HCT116 (cell line): Measurements from ENCODE around the gene MYPN. TPM values are rescaled to one million over a fixed set of nuclear protein-coding genes. Genes with fewer than 3 reads are reported as not detected.

ENCODE experiments used
- ATAC-seq: fragments of 200-7000 bp; cut with Tn5 transposase; 2 replicates; pipeline ENCODE4 v1.9.1; 2020; ENCODE audit warnings: mild to moderate bottlenecking, moderate library complexity
- BruUV-seq: library from RNA; stranded (reverse); fragments of 400-500 nt; replicated peaks from 2 replicates; lab custom pipeline; 2021; lab: Mats Ljungman, UMichigan
- CTCF ChIA-PET: fragments of 300-600 bp; sonication (Branson Sonifier 250); formaldehyde crosslinking; loops from one replicate; lab custom pipeline; 2021; ENCODE audit warnings: antibody characterized with exemption; lab: Charles Lee
- POLR2A ChIA-PET: fragments of 300-600, 350-600 bp; sonication (Branson Sonifier 250); formaldehyde crosslinking; loops from one replicate; lab custom pipeline; 2021; ENCODE audit warnings: antibody characterized with exemption; lab: Charles Lee
- RAD21 ChIA-PET, 2 experiments: fragments of 300-600 bp; sonication (Branson Sonifier 250); formaldehyde crosslinking; loops; one replicate each; lab custom pipeline; 2023; ENCODE audit warnings: low total read pairs in 2 of 2; ENCODE audit not compliant: uncharacterized antibody in 2 of 2, unreplicated experiment in 2 of 2, low non-redundant PET in 1 of 2; lab: Charles Lee
- DNase-seq: peaks from one replicate; pipeline ENCODE4 v3.0.0-alpha.2; 2010; ENCODE audit warnings: low read depth, low spot score
- H2AFZ ChIP-seq: fragments of 200-600 bp; shearing (Covaris generic), sonication (generic); 2 replicates; pipeline ENCODE4 v1.6.1; 2017; ENCODE audit warnings: low read depth, mixed run types, mixed read lengths, antibody characterized with exemption, low read length; ENCODE audit not compliant: poor library complexity, severe bottlenecking
- H3K27ac ChIP-seq: 2 replicates; pipeline ENCODE4 v1.5.1; 2012; ENCODE audit warnings: low read depth, low read length
- H3K27me3 ChIP-seq: fragments of 200-600 bp; sonication (generic); 2 replicates; pipeline ENCODE4 v1.6.1; 2016; ENCODE audit warnings: mixed run types, low read length, mixed read lengths; ENCODE audit not compliant: insufficient read depth
- H3K36me3 ChIP-seq, 2 experiments: fragments of 200-500 bp in 1 of 2; fragments of 200-600 bp in 1 of 2; sonication (Bioruptor generic) in 1 of 2; sonication (generic) in 1 of 2; 2 replicates each; pipeline versions ENCODE4 v1.5.1 to v1.6.1; 2014 to 2016; ENCODE audit warnings: low read length in 2 of 2, inconsistent platforms in 1 of 2, mixed read lengths in 1 of 2, mixed run types in 1 of 2; ENCODE audit not compliant: insufficient read depth in 2 of 2, control insufficient read depth in 1 of 2
- H3K4me1 ChIP-seq, 2 experiments: fragments of 200-600 bp in 1 of 2; sonication (generic) in 1 of 2; 2 replicates each; pipeline versions ENCODE4 v1.5.1 to v1.6.1; 2012 to 2017; ENCODE audit warnings: low read length in 2 of 2, inconsistent platforms in 1 of 2, mild to moderate bottlenecking in 1 of 2, mixed read lengths in 1 of 2, mixed run types in 1 of 2, moderate library complexity in 1 of 2; ENCODE audit not compliant: insufficient read depth in 2 of 2, control insufficient read depth in 1 of 2
- H3K4me2 ChIP-seq: fragments of 200-600 bp; sonication (generic); 2 replicates; pipeline ENCODE4 v1.6.1; 2017; ENCODE audit warnings: mixed run types, low read length, mixed read lengths
- H3K4me3 ChIP-seq, 2 experiments: fragments of 200-600 bp in 1 of 2; sonication (generic) in 1 of 2; replicated peaks in 1 of 2; 2 replicates each; pipeline ENCODE4 v1.5.1; 2011 to 2016; ENCODE audit warnings: low read length in 2 of 2, control low read depth in 1 of 2, low read depth in 1 of 2, mild to moderate bottlenecking in 1 of 2, mixed read lengths in 1 of 2, mixed run types in 1 of 2
- H3K79me2 ChIP-seq: fragments of 200-600 bp; sonication (generic); 2 replicates; pipeline ENCODE4 v1.6.1; 2017; ENCODE audit warnings: mild to moderate bottlenecking, mixed run types, low read length, moderate library complexity, mixed read lengths; ENCODE audit not compliant: insufficient read depth
- H3K9ac ChIP-seq: fragments of 200-600 bp; sonication (generic); 2 replicates; pipeline ENCODE4 v1.6.1; 2016; ENCODE audit warnings: low read length, mixed read lengths
- H3K9me2 ChIP-seq: fragments of 200-600 bp; sonication (generic), shearing (Covaris generic); 2 replicates; pipeline ENCODE4 v1.6.1; 2017; ENCODE audit warnings: mixed run types, mild to moderate bottlenecking, moderate library complexity; ENCODE audit not compliant: insufficient read depth
- H3K9me3 ChIP-seq, 2 experiments: fragments of 200-500 bp in 1 of 2; fragments of 200-600 bp in 1 of 2; sonication (Bioruptor generic) in 1 of 2; sonication (generic) in 1 of 2; 2 replicates each; pipeline ENCODE4 v1.6.1; 2014 to 2017; ENCODE audit warnings: low read length in 2 of 2, mixed read lengths in 2 of 2, inconsistent platforms in 1 of 2, low read depth in 1 of 2, mild to moderate bottlenecking in 1 of 2, mixed run types in 1 of 2, moderate library complexity in 1 of 2; ENCODE audit not compliant: control insufficient read depth in 1 of 2, insufficient read depth in 1 of 2
- H4K20me1 ChIP-seq: fragments of 200-600 bp; sonication (generic), shearing (Covaris generic); 2 replicates; pipeline ENCODE4 v1.6.1; 2017; ENCODE audit warnings: mixed run types, mild to moderate bottlenecking, moderate library complexity; ENCODE audit not compliant: insufficient read depth
- EGR1 ChIP-seq: IDR thresholded peaks from 2 replicates; pipeline ENCODE4 v1.6.1; 2012; ENCODE audit warnings: low read depth
- POLR2A ChIP-seq: IDR thresholded peaks from 2 replicates; pipeline ENCODE4 v1.7.0; 2011; ENCODE audit warnings: borderline replicate concordance; ENCODE audit not compliant: insufficient read depth, insufficient read length; ENCODE audit errors: extremely low read depth
- POLR2AphosphoS5 ChIP-seq: IDR thresholded peaks from 2 replicates; pipeline ENCODE4 v1.6.1; 2011; ENCODE audit warnings: mild to moderate bottlenecking, low read depth, low read length, moderate library complexity
- RAD21 ChIP-seq: IDR thresholded peaks from 2 replicates; pipeline ENCODE4 v1.6.1; 2012; ENCODE audit warnings: low read depth, mild to moderate bottlenecking
- SRF ChIP-seq: IDR thresholded peaks from 2 replicates; pipeline ENCODE4 v1.6.1; 2012; ENCODE audit warnings: low read depth
- ZFX ChIP-seq: fragments of 450-650 bp; IDR thresholded peaks from 2 replicates; pipeline ENCODE4 v1.6.1; 2017
- intact Hi-C: fragments of 100-400 bp; cut with micrococcal nuclease; formaldehyde crosslinking; loops from 2 replicates; pipeline ENCODE4 v1.10.0; 2022
- total RNA-seq: library from RNA; stranded (reverse); gene quantifications from one replicate; pipeline ENCODE4 v1.2.1, GENCODE V29; 2021; ENCODE audit not compliant: unreplicated experiment
- TF ChIP-seq, protein P1 (sequence below), 3 experiments: fragments of 200-600 bp in 1 of 3; sonication (generic) in 1 of 3; IDR thresholded peaks in 2 of 3; conservative IDR thresholded peaks in 1 of 3; 2 replicates each; pipeline ENCODE4 v1.5.1; 2012 to 2017; ENCODE audit warnings: low read depth in 2 of 3, low read length in 2 of 3, antibody characterized with exemption in 1 of 3, borderline replicate concordance in 1 of 3, control low read depth in 1 of 3, mild to moderate bottlenecking in 1 of 3, mixed read lengths in 1 of 3, mixed run types in 1 of 3, moderate library complexity in 1 of 3; ENCODE audit not compliant: insufficient read depth in 1 of 3

The MYPN gene
- total RNA-seq, 1 experiment from 2014 or later: 0.34 TPM

DNA sequence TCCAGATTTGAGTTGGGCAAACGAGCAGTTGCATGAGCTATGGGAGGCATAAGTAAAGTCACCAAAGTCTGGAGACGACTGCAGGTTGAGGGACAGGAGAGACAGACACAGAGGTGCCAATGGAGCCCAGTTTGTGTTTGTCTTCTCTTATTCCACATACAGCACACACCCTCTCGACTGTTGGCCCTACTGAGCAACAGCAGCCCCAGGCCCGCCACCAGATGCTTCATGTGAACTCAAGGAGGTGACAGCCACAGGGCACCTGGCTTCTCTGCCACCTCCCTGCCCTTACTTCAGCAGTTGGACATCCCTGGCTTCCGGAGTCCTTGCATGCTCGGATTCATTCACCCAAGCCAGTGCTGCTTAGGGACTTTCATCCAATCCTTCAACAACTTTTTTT lies 129.1 kb downstream of the MYPN start:
- no peak overlapping the region for H2AFZ ChIP-seq
- H3K4me3 ChIP-seq: no peak overlapping the region
- TF ChIP-seq ZFX (no peak), POLR2AphosphoS5 (no peak)
- TF ChIP-seq, protein P1, sequence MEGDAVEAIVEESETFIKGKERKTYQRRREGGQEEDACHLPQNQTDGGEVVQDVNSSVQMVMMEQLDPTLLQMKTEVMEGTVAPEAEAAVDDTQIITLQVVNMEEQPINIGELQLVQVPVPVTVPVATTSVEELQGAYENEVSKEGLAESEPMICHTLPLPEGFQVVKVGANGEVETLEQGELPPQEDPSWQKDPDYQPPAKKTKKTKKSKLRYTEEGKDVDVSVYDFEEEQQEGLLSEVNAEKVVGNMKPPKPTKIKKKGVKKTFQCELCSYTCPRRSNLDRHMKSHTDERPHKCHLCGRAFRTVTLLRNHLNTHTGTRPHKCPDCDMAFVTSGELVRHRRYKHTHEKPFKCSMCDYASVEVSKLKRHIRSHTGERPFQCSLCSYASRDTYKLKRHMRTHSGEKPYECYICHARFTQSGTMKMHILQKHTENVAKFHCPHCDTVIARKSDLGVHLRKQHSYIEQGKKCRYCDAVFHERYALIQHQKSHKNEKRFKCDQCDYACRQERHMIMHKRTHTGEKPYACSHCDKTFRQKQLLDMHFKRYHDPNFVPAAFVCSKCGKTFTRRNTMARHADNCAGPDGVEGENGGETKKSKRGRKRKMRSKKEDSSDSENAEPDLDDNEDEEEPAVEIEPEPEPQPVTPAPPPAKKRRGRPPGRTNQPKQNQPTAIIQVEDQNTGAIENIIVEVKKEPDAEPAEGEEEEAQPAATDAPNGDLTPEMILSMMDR (IDR thresholded peaks at IDR 0.05 in 2 of 3, conservative IDR thresholded peaks at IDR 0.05 in 1 of 3; ENCODE audit: borderline replicate concordance in 1 of 3, insufficient read depth in 1 of 3, low read depth in 2 of 3, low read length in 2 of 3): no peak
- ATAC-seq (no peak), DNase-seq (no peak)
- no peak overlapping the region for H3K9ac ChIP-seq
- ChIA-PET RAD21 (no interaction called here), POLR2A (no interaction called here), CTCF (no interaction called here)
- BruUV-seq: no TSS peak
- no peaks in the 10 kb centered on the region for H4K20me1 ChIP-seq
- intact Hi-C loops: no loop called here
- H3K27me3 ChIP-seq: no peaks in the 10 kb centered on the region
- no peak overlapping the region for H3K27ac ChIP-seq
- no peaks in the 10 kb centered on the region for H3K9me2 ChIP-seq
- no peak overlapping the region for H3K4me2 ChIP-seq
- no peaks in the 10 kb centered on the region for H3K9me3 ChIP-seq
- H3K79me2 ChIP-seq: no peaks in the 10 kb centered on the region
- H3K36me3 ChIP-seq: no peaks in the 10 kb centered on the region
- H3K4me1 ChIP-seq: no peaks in the 10 kb centered on the region

DNA sequence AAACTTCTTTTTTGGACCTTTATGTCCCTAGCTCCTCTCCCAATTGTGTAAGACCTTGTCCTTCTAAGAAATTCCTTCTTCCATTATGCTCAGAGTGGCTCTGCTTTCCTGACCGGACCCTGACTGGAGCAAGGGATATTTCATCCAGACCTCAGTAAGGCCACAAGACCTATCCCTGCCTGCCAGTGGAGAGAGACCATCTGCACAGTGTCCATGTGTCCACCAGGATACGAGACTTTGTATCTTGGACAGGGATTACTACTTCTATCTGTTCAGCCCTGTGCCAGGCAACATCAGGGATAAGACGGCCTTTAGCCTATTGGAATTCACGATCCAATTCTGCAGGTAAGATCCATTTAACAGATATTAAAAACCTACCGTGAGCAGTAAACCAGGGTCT lies 129.8 kb downstream of the MYPN start:
- CTCF ChIA-PET: no interaction called here
- Histone ChIP-seq H3K36me3 (no peaks in the 10 kb centered on the region), H3K27me3 (no peaks in the 10 kb centered on the region), H3K4me1 (no peaks in the 10 kb centered on the region), H3K9me3 (no peaks in the 10 kb centered on the region), H2AFZ (no peak overlapping the region), H3K27ac (no peak overlapping the region), H3K9me2 (no peaks in the 10 kb centered on the region), H3K4me3 (no peak overlapping the region), H3K9ac (no peak overlapping the region), H3K4me2 (no peak overlapping the region), H4K20me1 (no peaks in the 10 kb centered on the region), H3K79me2 (no peaks in the 10 kb centered on the region)
- ATAC-seq: no peak
- intact Hi-C loops: no loop called here
- RAD21 ChIA-PET: no interaction called here
- TF ChIP-seq, protein P1 (IDR thresholded peaks at IDR 0.05 in 2 of 3, conservative IDR thresholded peaks at IDR 0.05 in 1 of 3; ENCODE audit: borderline replicate concordance in 1 of 3, insufficient read depth in 1 of 3, low read depth in 2 of 3, low read length in 2 of 3): no peak
- TF ChIP-seq POLR2AphosphoS5: no peak
- TF ChIP-seq POLR2A: no peak
- TF ChIP-seq EGR1: no peak
- no peak for TF ChIP-seq SRF
- TF ChIP-seq RAD21: no peak
- POLR2A ChIA-PET: no interaction called here
- DNase-seq: no peak
- no TSS peak for BruUV-seq
